Measurements from ENCODE around the gene USF3.

DNA sequence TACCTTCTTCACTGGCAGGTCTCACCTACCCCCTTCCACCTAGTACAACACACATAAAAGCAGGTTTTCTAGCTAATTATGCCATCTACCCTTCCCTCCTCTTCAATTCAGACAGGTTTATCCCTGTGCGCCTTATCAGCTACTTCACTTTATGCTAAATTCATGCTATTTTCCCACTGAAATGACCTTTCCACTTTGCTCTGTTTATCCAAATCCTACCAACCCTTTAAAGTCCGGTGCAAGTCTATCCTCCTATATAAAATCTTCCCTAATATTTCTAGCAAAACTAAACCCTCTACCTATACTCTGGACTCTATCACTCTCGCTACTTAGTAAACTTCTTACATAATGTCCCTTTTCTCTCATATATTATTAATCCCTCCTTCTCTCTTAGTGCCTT lies 6.0 kb downstream of the USF3 start:
- TF ChIP-seq, protein P1, sequence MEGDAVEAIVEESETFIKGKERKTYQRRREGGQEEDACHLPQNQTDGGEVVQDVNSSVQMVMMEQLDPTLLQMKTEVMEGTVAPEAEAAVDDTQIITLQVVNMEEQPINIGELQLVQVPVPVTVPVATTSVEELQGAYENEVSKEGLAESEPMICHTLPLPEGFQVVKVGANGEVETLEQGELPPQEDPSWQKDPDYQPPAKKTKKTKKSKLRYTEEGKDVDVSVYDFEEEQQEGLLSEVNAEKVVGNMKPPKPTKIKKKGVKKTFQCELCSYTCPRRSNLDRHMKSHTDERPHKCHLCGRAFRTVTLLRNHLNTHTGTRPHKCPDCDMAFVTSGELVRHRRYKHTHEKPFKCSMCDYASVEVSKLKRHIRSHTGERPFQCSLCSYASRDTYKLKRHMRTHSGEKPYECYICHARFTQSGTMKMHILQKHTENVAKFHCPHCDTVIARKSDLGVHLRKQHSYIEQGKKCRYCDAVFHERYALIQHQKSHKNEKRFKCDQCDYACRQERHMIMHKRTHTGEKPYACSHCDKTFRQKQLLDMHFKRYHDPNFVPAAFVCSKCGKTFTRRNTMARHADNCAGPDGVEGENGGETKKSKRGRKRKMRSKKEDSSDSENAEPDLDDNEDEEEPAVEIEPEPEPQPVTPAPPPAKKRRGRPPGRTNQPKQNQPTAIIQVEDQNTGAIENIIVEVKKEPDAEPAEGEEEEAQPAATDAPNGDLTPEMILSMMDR (conservative IDR thresholded peaks at IDR 0.05), result no peak
- no peak for TF ChIP-seq ZFX (IDR thresholded peaks at IDR 0.05)

Measured in C4-2B (cell line).